Measurements from ENCODE around the gene NEDD8.
"Not testable (repeated sequence)": the region's sequence is repeated elsewhere in the genome, so short reads cannot be mapped to it uniquely, and the experiment has no call there.

The NEDD8 gene

DNA sequence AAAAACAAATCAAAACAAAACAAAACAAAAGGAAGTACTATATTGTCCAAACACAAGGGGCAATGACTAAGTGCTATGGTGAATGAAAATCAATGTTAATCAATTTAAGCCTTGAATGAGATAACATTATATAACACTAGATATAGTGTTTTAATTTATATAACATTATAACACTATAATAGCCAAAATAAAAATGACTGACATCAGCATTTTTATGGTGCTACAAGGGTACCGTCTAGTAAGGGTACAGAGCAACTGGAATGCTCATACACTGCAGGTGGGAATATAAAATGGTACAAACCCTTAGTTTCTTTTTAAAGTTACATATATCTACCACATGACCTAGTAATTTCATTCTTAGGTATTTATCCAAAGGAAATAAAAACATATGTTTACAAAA lies 5.7 kb downstream of the NEDD8 start:
- Histone ChIP-seq H4K20me1 (ENCODE audit: low read depth, low read length) (no peaks in the 10 kb centered on the region), H3K9me3 (ENCODE audit: insufficient read depth, low read length) (no peaks in the 10 kb centered on the region), H3K4me3 (ENCODE audit: insufficient read depth, low read length, poor library complexity, severe bottlenecking) (no peak overlapping the region), H2AFZ (ENCODE audit: low read depth, low read length, severe bottlenecking) (no peak overlapping the region), H3K9ac (ENCODE audit: low read length) (no peak overlapping the region), H3K27me3 (ENCODE audit: low read length) (no peaks in the 10 kb centered on the region), H3K27ac (ENCODE audit: low read depth, low read length) (no peak overlapping the region), H3K36me3 (ENCODE audit: low read length) (peaks cover 8% of the 10 kb centered on the region; the same call in 1 of the 2 replicates), H3K4me2 (ENCODE audit: low read depth, low read length, poor library complexity, severe bottlenecking) (no peak overlapping the region), H3K79me2 (ENCODE audit: insufficient read depth, low read length) (peaks cover 90% of the 10 kb centered on the region), H3F3A (ENCODE audit: insufficient read depth) (peaks cover 6% of the 10 kb centered on the region; the same call in 1 of the 2 replicates), H3K9me2 (replicated peaks; ENCODE audit: insufficient read depth, low read length) (no peaks in the 10 kb centered on the region)
- TF ChIP-seq EZH2phosphoT487 (conservative IDR thresholded peaks at IDR 0.05; ENCODE audit: low read length): no peak
- TF ChIP-seq, protein P1, sequence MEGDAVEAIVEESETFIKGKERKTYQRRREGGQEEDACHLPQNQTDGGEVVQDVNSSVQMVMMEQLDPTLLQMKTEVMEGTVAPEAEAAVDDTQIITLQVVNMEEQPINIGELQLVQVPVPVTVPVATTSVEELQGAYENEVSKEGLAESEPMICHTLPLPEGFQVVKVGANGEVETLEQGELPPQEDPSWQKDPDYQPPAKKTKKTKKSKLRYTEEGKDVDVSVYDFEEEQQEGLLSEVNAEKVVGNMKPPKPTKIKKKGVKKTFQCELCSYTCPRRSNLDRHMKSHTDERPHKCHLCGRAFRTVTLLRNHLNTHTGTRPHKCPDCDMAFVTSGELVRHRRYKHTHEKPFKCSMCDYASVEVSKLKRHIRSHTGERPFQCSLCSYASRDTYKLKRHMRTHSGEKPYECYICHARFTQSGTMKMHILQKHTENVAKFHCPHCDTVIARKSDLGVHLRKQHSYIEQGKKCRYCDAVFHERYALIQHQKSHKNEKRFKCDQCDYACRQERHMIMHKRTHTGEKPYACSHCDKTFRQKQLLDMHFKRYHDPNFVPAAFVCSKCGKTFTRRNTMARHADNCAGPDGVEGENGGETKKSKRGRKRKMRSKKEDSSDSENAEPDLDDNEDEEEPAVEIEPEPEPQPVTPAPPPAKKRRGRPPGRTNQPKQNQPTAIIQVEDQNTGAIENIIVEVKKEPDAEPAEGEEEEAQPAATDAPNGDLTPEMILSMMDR (IDR thresholded peaks at IDR 0.05; ENCODE audit: insufficient read depth, low read length, poor library complexity, severe bottlenecking): no peak

DNA sequence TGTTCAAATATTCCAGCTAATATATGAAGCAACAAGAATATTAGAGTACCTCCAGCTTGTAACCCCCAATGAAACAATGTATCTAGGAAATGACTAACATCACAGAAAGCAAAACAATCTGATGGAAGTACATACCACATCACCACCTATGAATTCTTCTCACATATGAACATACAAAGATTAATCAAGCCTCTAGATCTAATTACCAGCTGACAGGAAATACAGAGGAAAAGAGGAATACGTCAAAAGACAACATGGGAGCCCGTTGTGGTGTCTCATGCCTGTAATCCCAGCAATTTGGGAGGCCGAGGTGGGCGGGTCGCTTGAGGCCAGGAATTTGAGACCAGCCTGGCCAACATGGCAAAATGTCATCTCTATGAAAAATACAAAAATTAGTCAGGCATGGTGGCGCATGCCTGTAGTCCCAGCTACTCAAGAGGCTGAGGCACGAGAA lies 7.5 kb downstream of the NEDD8 start:
- peaks cover 8% of the 10 kb centered on the region; the same call in 1 of the 2 replicates for H3K36me3 ChIP-seq (ENCODE audit: low read length)
- H3K4me2 ChIP-seq (ENCODE audit: low read depth, low read length, poor library complexity, severe bottlenecking): no peak overlapping the region
- TF ChIP-seq EZH2phosphoT487 (conservative IDR thresholded peaks at IDR 0.05; ENCODE audit: low read length): no peak
- TF ChIP-seq, protein P1 (IDR thresholded peaks at IDR 0.05; ENCODE audit: insufficient read depth, low read length, poor library complexity, severe bottlenecking): no peak

DNA sequence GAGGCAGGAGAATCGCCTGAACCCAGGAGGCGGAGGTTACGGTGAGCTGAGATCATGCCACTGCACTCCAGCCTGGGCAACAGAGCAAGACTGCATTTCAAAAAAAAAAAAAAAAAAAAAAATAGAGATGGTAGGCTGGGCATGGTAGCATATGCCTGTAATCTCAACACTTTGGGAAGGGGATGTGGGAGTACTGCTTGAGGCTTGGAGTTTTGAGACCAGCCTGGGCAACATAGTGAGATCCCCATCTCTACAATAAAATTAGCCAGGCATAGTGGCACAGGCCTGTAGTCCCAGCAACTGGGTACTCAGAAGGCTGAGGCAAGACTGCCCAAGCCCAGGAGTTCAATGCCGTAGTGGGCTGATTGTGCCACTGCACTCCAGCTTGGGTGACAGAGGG lies 9.2 kb downstream of the NEDD8 start:
- H3K4me3 ChIP-seq (ENCODE audit: insufficient read depth, low read length, poor library complexity, severe bottlenecking); H3K9me2 ChIP-seq (replicated peaks; ENCODE audit: insufficient read depth, low read length); H3K4me2 ChIP-seq (ENCODE audit: low read depth, low read length, poor library complexity, severe bottlenecking); H3K9ac ChIP-seq (ENCODE audit: low read length); H3K9me3 ChIP-seq (ENCODE audit: insufficient read depth, low read length); H3F3A ChIP-seq (ENCODE audit: insufficient read depth); H3K27ac ChIP-seq (ENCODE audit: low read depth, low read length); H3K27me3 ChIP-seq (ENCODE audit: low read length); H2AFZ ChIP-seq (ENCODE audit: low read depth, low read length, severe bottlenecking); H4K20me1 ChIP-seq (ENCODE audit: low read depth, low read length); H3K36me3 ChIP-seq (ENCODE audit: low read length): not testable (repeated sequence)
- peaks cover 77% of the 10 kb centered on the region for H3K79me2 ChIP-seq (ENCODE audit: insufficient read depth, low read length)

More for the DNA sequence above, 7.5 kb downstream of the NEDD8 start:
- Histone ChIP-seq H3K9me3 (ENCODE audit: insufficient read depth, low read length) (no peaks in the 10 kb centered on the region), H3K9me2 (replicated peaks; ENCODE audit: insufficient read depth, low read length) (no peaks in the 10 kb centered on the region), H3K27me3 (ENCODE audit: low read length) (no peaks in the 10 kb centered on the region), H3K4me3 (ENCODE audit: insufficient read depth, low read length, poor library complexity, severe bottlenecking) (no peak overlapping the region), H4K20me1 (ENCODE audit: low read depth, low read length) (no peaks in the 10 kb centered on the region), H3K79me2 (ENCODE audit: insufficient read depth, low read length) (peaks cover 93% of the 10 kb centered on the region), H3K9ac (ENCODE audit: low read length) (no peak overlapping the region), H3F3A (ENCODE audit: insufficient read depth) (peaks cover 6% of the 10 kb centered on the region; the same call in 1 of the 2 replicates), H3K27ac (ENCODE audit: low read depth, low read length) (no peak overlapping the region), H2AFZ (ENCODE audit: low read depth, low read length, severe bottlenecking) (no peak overlapping the region)

DNA sequence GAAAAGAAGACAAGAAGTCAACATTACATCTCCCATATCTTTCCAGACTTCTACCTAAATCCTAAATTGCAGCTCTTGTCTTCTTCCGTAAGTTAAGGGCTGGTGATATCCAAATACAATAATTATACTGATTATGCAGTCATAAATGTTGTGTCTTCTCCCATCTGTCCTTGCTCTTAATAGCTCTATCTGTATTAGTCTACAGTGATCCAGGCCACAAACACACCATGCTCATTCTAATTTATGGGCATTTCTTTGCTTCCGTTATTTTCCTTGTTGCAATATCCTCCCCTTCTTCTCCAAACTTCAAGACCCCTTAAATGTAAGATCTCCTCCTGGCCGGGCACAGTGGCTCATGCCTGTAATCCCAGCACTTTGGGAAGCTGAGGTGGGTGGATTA lies 12.6 kb downstream of the NEDD8 start:
- H3K79me2 ChIP-seq (ENCODE audit: insufficient read depth, low read length): peaks cover 44% of the 10 kb centered on the region
- no peak overlapping the region for H3K4me2 ChIP-seq (ENCODE audit: low read depth, low read length, poor library complexity, severe bottlenecking)
- no peak overlapping the region for H3K4me3 ChIP-seq (ENCODE audit: insufficient read depth, low read length, poor library complexity, severe bottlenecking)
- H2AFZ ChIP-seq (ENCODE audit: low read depth, low read length, severe bottlenecking): no peak overlapping the region
- no peak overlapping the region for H3K9ac ChIP-seq (ENCODE audit: low read length)
- H3K27ac ChIP-seq (ENCODE audit: low read depth, low read length): no peak overlapping the region
- H3K9me2 ChIP-seq (replicated peaks; ENCODE audit: insufficient read depth, low read length): no peaks in the 10 kb centered on the region
- no peaks in the 10 kb centered on the region for H3K9me3 ChIP-seq (ENCODE audit: insufficient read depth, low read length)
- H3F3A ChIP-seq (ENCODE audit: insufficient read depth): peaks cover 15% of the 10 kb centered on the region
- H3K27me3 ChIP-seq (ENCODE audit: low read length): no peaks in the 10 kb centered on the region
- TF ChIP-seq EZH2phosphoT487 (conservative IDR thresholded peaks at IDR 0.05; ENCODE audit: low read length): no peak
- TF ChIP-seq, protein P1 (IDR thresholded peaks at IDR 0.05; ENCODE audit: insufficient read depth, low read length, poor library complexity, severe bottlenecking): no peak
- no peaks in the 10 kb centered on the region for H4K20me1 ChIP-seq (ENCODE audit: low read depth, low read length)
- no peaks in the 10 kb centered on the region for H3K36me3 ChIP-seq (ENCODE audit: low read length)

Measured in SU-DHL-6 (cell line).